Aorta (tissue), 5 donors: Measurements from ENCODE around the gene PKN2. TPM values are rescaled to one million over a fixed set of nuclear protein-coding genes. Genes with fewer than 3 reads are reported as not detected.

Source experiments
- ATAC-seq: fragments of 200-7000 bp; cut with Tn5 transposase; one replicate; pipeline ENCODE4 v1.9.1; 2022; ENCODE audit warnings: moderate library complexity; ENCODE audit not compliant: low FRiP score
- DNase-seq, 2 donors: peaks; one replicate each; pipeline ENCODE4 v3.0.0-alpha.2; 2020
- H3K27ac ChIP-seq, 2 donors: one replicate each; pipeline ENCODE4 v1.5.1; 2013; ENCODE audit warnings: low read length in 2 of 2, mild to moderate bottlenecking in 2 of 2, moderate library complexity in 2 of 2, control low read depth in 1 of 2, inconsistent platforms in 1 of 2, low read depth in 1 of 2
- H3K27me3 ChIP-seq, 2 donors: one replicate each; pipeline ENCODE4 v1.6.1; 2013; ENCODE audit warnings: control low read depth in 1 of 2, low read length in 1 of 2, mild to moderate bottlenecking in 1 of 2, moderate library complexity in 1 of 2; ENCODE audit not compliant: insufficient read depth in 2 of 2, control insufficient read depth in 1 of 2
- H3K36me3 ChIP-seq, 2 donors: one replicate each; pipeline ENCODE4 v1.6.1; 2013; ENCODE audit warnings: control low read depth in 1 of 2, low read length in 1 of 2, mild to moderate bottlenecking in 1 of 2; ENCODE audit not compliant: insufficient read depth in 2 of 2, control insufficient read depth in 1 of 2
- H3K4me1 ChIP-seq, 2 donors: one replicate each; pipeline ENCODE4 v1.6.1; 2013; ENCODE audit warnings: low read length in 2 of 2, control low read depth in 1 of 2, mild to moderate bottlenecking in 1 of 2, moderate library complexity in 1 of 2; ENCODE audit not compliant: insufficient read depth in 2 of 2, control insufficient read depth in 1 of 2
- H3K4me3 ChIP-seq, 2 donors: one replicate each; pipeline ENCODE4 v1.5.1; 2013; ENCODE audit warnings: low read length in 2 of 2, control low read depth in 1 of 2, mild to moderate bottlenecking in 1 of 2
- H3K9me3 ChIP-seq: one replicate; pipeline ENCODE4 v1.6.1; 2013; ENCODE audit warnings: mild to moderate bottlenecking, low read length; ENCODE audit not compliant: control insufficient read depth
- WGBS, 2 donors: extraction: QIAGEN DNeasy Blood & Tissue Kit; methylation state at CpG; one replicate each; pipeline ENCODE4 v1.1.7; 2013; 5-methylcytosine and 5-hydroxymethylcytosine counted together
- intact Hi-C, 2 donors: fragments of 100-400 bp; cut with DNase I; formaldehyde crosslinking; loops; one replicate each; pipeline versions ENCODE4 v1.14.2 to v1.15.0; 2022
- polyA plus RNA-seq, 2 donors: library from polyadenylated mRNA; stranded (reverse); fragments of 200-250 nt; gene quantifications; one replicate each; pipeline ENCODE4 v1.2.3, GENCODE V29; 2013
- total RNA-seq, 2 donors: library from RNA; stranded (reverse); fragmentation: NEBNext Ultra II Directional; extraction: Animal tissue kit (Norgen Biotek cat#: 25700); gene quantifications; one replicate each; pipeline ENCODE4 v1.2.1, GENCODE V29; 2021
- donor health status: healthy with polysubstance abuse.
- donor health status: Bipolar disorder and iron deficiency.
- donor health status: DM: no; HTN: no; CAD: no.
- donor health status: DM: no; HTN: no; CAD: no.
- donor health status: DM: yes; HTN: yes; CAD: no.

PKN2 gene
- total and polyA plus RNA-seq, 4 donors: 8.5 to 38.1 (median 25.7) TPM

- intact Hi-C loops: no loop called here
Measured at GRCh38 chr1:88735382-88735781, 51.3 kb downstream of the PKN2 start.

DNA sequence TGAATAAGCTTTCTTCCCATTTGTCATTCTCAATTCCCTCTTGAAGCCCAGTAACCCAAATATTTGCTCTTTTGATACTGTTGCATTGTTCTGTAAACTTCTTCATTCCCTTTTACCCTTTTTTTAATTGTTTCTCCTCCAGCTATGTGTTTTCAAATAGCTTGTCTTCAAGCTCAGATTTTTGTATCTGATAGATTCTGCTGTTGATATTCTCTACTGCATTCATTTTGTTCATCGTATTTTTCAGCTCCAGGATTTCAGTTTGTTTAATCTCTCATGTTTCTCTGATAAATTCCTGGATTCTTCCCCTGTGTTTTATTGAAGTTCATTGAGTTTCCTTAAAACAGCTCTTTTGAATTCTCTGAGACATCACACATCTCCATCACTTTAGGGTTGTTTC lies 51.8 kb downstream of the PKN2 start:
- peaks cover 3% of the 10 kb centered on the region for H3K9me3 ChIP-seq
- no peak overlapping the region for H3K4me3 ChIP-seq
- no peak for ATAC-seq
- H3K36me3 ChIP-seq: no peaks in the 10 kb centered on the region
- DNase-seq: no peak
- H3K4me1 ChIP-seq: no peaks in the 10 kb centered on the region
- no peaks in the 10 kb centered on the region for H3K27me3 ChIP-seq
- intact Hi-C loops: no loop called here
- H3K27ac ChIP-seq: no peak overlapping the region
- 96 to 98% methylated on average over 1 of the region's 1 CpG for WGBS, 2 donors

More at GRCh38 chr1:88735382-88735781, 51.3 kb downstream of the PKN2 start:
- Histone ChIP-seq H3K36me3 (no peaks in the 10 kb centered on the region), H3K9me3 (peaks cover 3% of the 10 kb centered on the region), H3K27me3 (no peaks in the 10 kb centered on the region), H3K4me1 (peaks cover 0 to 3% of the 10 kb centered on the region in 2 donors), H3K27ac (no peak overlapping the region), H3K4me3 (no peak overlapping the region)
- ATAC-seq: no peak
- no peak for DNase-seq

- 90 to 91% methylated on average over 7 of the region's 7 CpGs for WGBS, 2 donors
- peak; percentile 38 for ATAC-seq
- intact Hi-C loops: no loop called here
Measured at GRCh38 chr1:88736633-88737248, 52.7 kb downstream of the PKN2 start.

DNA sequence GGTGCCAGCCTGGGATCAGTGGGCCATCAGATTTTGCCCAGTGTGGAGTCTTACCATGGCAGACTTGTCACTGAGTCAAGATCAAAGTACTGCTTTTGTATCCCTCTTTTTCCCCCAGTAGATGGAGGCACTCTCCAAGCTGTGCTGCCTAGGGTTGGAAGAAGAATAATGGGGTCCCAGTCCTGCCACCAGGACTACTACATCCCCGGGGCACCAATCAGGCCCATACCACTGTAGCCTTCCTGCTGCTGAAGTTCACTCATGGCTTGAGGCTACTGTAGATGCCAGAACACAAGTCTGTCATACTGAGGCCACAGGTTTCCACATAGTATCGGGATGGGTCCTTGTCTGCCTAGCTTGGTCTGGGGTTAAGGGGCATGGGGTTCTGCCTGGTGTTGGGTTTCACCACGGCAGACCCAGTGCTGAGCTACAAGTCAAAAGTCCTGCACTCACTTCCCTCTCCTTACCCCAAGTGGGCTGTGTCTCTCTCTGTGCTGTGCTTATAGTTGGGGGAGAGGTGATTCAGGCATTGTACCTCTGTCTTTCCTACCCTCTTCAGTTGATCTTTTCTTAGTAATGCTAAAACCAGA lies 53.4 kb downstream of the PKN2 start:
- WGBS, 2 donors: 85 to 96% methylated on average over 3 of the region's 3 CpGs
- Histone ChIP-seq H3K9me3 (peaks cover 3% of the 10 kb centered on the region), H3K36me3 (no peaks in the 10 kb centered on the region), H3K4me3 (no peak overlapping the region), H3K4me1 (no peaks in the 10 kb centered on the region), H3K27me3 (no peaks in the 10 kb centered on the region), H3K27ac (no peak overlapping the region)
- no peak for ATAC-seq
- DNase-seq: no peak
- intact Hi-C loops: no loop called here

More at GRCh38 chr1:88736633-88737248, 52.7 kb downstream of the PKN2 start:
- Histone ChIP-seq H3K27ac (no peak overlapping the region), H3K27me3 (no peaks in the 10 kb centered on the region), H3K4me1 (no peaks in the 10 kb centered on the region), H3K4me3 (no peak overlapping the region), H3K36me3 (no peaks in the 10 kb centered on the region), H3K9me3 (peaks cover 3% of the 10 kb centered on the region)
- DNase-seq: no peak

- H3K27me3 ChIP-seq: no peaks in the 10 kb centered on the region
- WGBS, 2 donors: 35 to 39% methylated on average over 3 of the region's 3 CpGs
- H3K36me3 ChIP-seq: no peaks in the 10 kb centered on the region
- H3K27ac ChIP-seq: no peak overlapping the region
- intact Hi-C loops: no loop called here
- DNase-seq (no peak), ATAC-seq (no peak)
- no peaks in the 10 kb centered on the region for H3K4me1 ChIP-seq
- no peak overlapping the region for H3K4me3 ChIP-seq
- no peaks in the 10 kb centered on the region for H3K9me3 ChIP-seq
Measured at GRCh38 chr1:88740784-88741183, 56.7 kb downstream of the PKN2 start.

DNA sequence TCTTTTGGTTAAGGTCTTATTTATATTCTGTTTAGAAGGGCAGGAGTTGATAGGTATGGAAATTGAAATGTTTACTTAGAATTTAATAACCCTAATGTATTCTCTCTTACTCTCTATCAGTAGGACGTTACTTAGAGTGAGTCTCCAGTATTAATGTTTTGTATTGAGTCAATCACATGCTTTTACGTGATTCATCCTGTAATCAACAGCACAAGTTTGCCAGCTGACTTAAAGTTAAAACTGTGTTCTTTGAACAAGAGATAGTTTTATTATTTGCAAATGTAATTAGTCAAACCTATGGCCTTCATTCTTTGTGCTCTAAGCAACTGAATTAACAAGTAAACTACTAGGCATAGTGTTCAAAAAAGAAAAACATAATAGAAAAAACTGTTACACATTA lies 57.3 kb downstream of the PKN2 start:
- Histone ChIP-seq H3K27ac (no peak overlapping the region), H3K4me3 (no peak overlapping the region), H3K27me3 (no peaks in the 10 kb centered on the region), H3K4me1 (no peaks in the 10 kb centered on the region), H3K36me3 (no peaks in the 10 kb centered on the region), H3K9me3 (no peaks in the 10 kb centered on the region)
- ATAC-seq: no peak
- no peak for DNase-seq
- WGBS, 2 donors: 23 to 37% methylated on average over 2 of the region's 2 CpGs
- intact Hi-C loops: no loop called here

DNA sequence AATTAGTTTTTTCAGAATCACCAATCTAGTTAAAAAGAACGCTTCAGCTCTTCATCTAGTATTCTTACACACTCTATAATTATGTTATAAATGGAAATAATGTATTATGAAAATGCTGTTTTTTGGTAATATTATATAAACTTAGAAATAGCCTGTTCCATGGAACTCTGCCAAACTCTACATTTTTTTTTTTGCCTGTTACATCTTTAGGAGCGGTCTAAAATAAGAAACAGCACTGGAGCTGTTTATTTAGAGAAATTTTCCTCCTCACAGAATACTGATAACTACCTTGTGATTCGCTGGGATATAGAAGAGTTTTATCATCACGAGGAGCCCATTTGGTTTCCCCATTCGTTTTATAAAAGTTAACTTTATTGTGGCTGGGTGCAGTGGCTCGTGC lies 58.5 kb downstream of the PKN2 start:
- no peak for DNase-seq
- Histone ChIP-seq H3K9me3 (no peaks in the 10 kb centered on the region), H3K27me3 (no peaks in the 10 kb centered on the region), H3K4me1 (no peaks in the 10 kb centered on the region), H3K4me3 (no peak overlapping the region), H3K27ac (no peak overlapping the region), H3K36me3 (no peaks in the 10 kb centered on the region)
- no peak for ATAC-seq
- WGBS, 2 donors: 34% methylated on average over 6 of the region's 6 CpGs
- intact Hi-C loops: no loop called here

- Histone ChIP-seq H3K4me1 (no peaks in the 10 kb centered on the region), H3K27ac (no peak overlapping the region), H3K36me3 (no peaks in the 10 kb centered on the region), H3K4me3 (no peak overlapping the region), H3K9me3 (no peaks in the 10 kb centered on the region), H3K27me3 (no peaks in the 10 kb centered on the region)
- 95 to 96% methylated on average over 3 of the region's 3 CpGs for WGBS, 2 donors
- no peak for ATAC-seq
- intact Hi-C loops: no loop called here
- DNase-seq: no peak
Measured at GRCh38 chr1:88744142-88744541, 60.1 kb downstream of the PKN2 start.

GRCh38 chr1:88746916-88747315 lies 62.8 kb downstream of the PKN2 start:
- ATAC-seq: no peak
- intact Hi-C loops: no loop called here
- Histone ChIP-seq H3K27ac (no peak overlapping the region), H3K36me3 (no peaks in the 10 kb centered on the region), H3K4me3 (no peak overlapping the region), H3K9me3 (no peaks in the 10 kb centered on the region), H3K27me3 (no peaks in the 10 kb centered on the region), H3K4me1 (no peaks in the 10 kb centered on the region)
- DNase-seq: no peak
- 91 to 96% methylated on average over 2 of the region's 2 CpGs for WGBS, 2 donors
